Lung (tissue), 12 donors: Measurements from ENCODE around the gene PRAC2. TPM values are rescaled to one million over a fixed set of nuclear protein-coding genes. Genes with fewer than 3 reads are reported as not detected.

Source experiments
- ATAC-seq: fragments of 200-7000 bp; cut with Tn5 transposase; one replicate; pipeline ENCODE4 v1.9.1; 2020; ENCODE audit warnings: moderate number of reproducible peaks; ENCODE audit not compliant: insufficient read depth, low FRiP score
- DNase-seq, 3 donors: peaks; one replicate each; pipeline ENCODE4 v3.0.0-alpha.2; 2013 to 2017
- H3K27ac ChIP-seq, 2 donors: one replicate each; pipeline ENCODE4 v1.5.1; 2013; ENCODE audit warnings: mild to moderate bottlenecking in 2 of 2, moderate library complexity in 2 of 2, control low read depth in 1 of 2, inconsistent platforms in 1 of 2, low read depth in 1 of 2, low read length in 1 of 2
- H3K27me3 ChIP-seq, 3 donors: one replicate each; pipeline ENCODE4 v1.5.1; 2013; ENCODE audit warnings: low read length in 2 of 3; ENCODE audit not compliant: control insufficient read depth in 3 of 3, insufficient read depth in 3 of 3
- H3K36me3 ChIP-seq, 4 donors: one replicate each; pipeline ENCODE4 v1.5.1; 2013; ENCODE audit warnings: low read length in 4 of 4, mild to moderate bottlenecking in 1 of 4, moderate library complexity in 1 of 4; ENCODE audit not compliant: control insufficient read depth in 4 of 4, insufficient read depth in 4 of 4
- H3K4me1 ChIP-seq, 5 donors: one replicate each; pipeline ENCODE4 v1.5.1; 2013; ENCODE audit warnings: low read length in 5 of 5, mild to moderate bottlenecking in 2 of 5, moderate library complexity in 1 of 5; ENCODE audit not compliant: control insufficient read depth in 5 of 5, insufficient read depth in 5 of 5
- H3K4me3 ChIP-seq: one replicate; pipeline ENCODE4 v1.5.1; 2013; ENCODE audit warnings: mild to moderate bottlenecking, control low read depth, moderate library complexity
- H3K9ac ChIP-seq, 2 donors: one replicate each; pipeline ENCODE4 v1.5.1; 2013; ENCODE audit warnings: low read length in 2 of 2, control low read depth in 1 of 2; ENCODE audit not compliant: insufficient read depth in 1 of 2
- H3K9me3 ChIP-seq, 4 donors: one replicate each; pipeline ENCODE4 v1.5.1; 2013; ENCODE audit warnings: low read length in 3 of 4, mild to moderate bottlenecking in 1 of 4, moderate library complexity in 1 of 4; ENCODE audit not compliant: control insufficient read depth in 4 of 4, insufficient read depth in 3 of 4
- WGBS, 2 donors: extraction: QIAGEN DNeasy Blood & Tissue Kit; methylation state at CpG; one replicate each; pipeline ENCODE4 v1.1.7; 2013; 5-methylcytosine and 5-hydroxymethylcytosine counted together
- polyA plus RNA-seq, 2 donors: library from polyadenylated mRNA; stranded (reverse); fragments of 200-250 nt; gene quantifications; one replicate each; pipeline ENCODE4 v1.2.1, GENCODE V29; 2013
- total RNA-seq, 2 donors: library from RNA; depleted of rRNA in 1 of 2; stranded (reverse); fragments of >200 nt in 1 of 2; gene quantifications; one replicate each; pipeline ENCODE4 v1.2.1, GENCODE V29; 2014 to 2021
- TF ChIP-seq, protein P1 (sequence below): IDR thresholded peaks from 2 replicates; pipeline ENCODE4 v1.5.1; 2012; ENCODE audit warnings: mild to moderate bottlenecking; ENCODE audit errors: control extremely low read depth, extremely low read depth
- donor health status: control.
- donor health status: control.
- donor health status: Bipolar disorder and iron deficiency.
- donor health status: healthy.
- donor health status: DM: yes; HTN: yes; CAD: no.

PRAC2 gene
- total and polyA plus RNA-seq, 4 donors, result not detected

DNA sequence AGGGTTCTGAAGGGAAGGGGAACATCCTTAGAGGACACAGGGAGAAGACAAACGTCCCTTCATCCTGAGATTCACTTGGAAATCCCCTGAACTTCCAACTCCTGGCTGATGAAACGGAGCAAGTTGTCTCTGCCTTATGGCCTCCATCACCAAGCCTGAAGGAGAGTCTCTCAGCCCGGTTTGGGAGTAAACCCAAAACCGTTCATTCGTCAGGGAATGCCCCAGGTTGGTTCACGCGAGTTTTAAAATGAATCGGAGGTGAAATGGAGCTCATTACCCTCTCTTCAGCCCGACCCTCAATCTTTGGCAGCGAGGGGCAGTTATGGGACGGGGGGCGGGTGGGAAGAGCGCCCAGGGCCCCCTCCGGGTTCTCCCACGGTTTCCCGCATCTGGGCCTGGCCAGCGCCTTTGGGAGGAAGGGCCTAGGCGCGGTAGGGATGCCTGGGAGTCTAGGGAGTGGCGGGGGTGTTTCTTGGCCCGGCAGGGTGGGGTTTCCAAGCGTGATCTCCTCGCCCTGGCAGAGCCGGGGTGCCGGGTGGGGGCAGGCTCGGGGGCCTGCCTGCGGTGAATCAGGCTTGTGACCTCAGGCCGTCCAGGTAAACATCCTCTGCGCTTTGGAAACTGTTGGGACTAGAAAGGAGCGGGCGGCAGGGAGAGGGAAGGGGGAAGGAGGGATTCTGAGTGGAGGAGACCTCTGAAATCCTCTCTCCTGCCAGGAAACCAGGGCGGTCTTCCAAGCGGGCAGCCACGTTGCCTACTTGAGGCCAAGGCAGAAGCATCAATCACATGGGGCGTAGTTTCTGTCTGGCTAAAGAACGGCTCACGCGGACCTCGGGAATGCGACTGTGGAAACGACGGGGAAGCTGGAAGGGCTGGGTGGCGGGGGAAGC, 29.7 kb downstream of the PRAC2 start:
- WGBS, 2 donors, result 9% methylated on average over 43 of the region's 43 CpGs
- Histone ChIP-seq H3K4me3 (no peak overlapping the region), H3K9me3 (peaks cover 0 to 12% (median 0%) of the 10 kb centered on the region in 4 donors), H3K36me3 (no peaks in the 10 kb centered on the region), H3K27ac (no peak overlapping the region), H3K27me3 (peaks cover 10 to 99% (median 98%) of the 10 kb centered on the region in 3 donors), H3K9ac (no peak overlapping the region), H3K4me1 (peaks cover 0 to 1% (median 0%) of the 10 kb centered on the region in 5 donors)
- ATAC-seq (no peak), DNase-seq (no peak)
- TF ChIP-seq, protein P1, sequence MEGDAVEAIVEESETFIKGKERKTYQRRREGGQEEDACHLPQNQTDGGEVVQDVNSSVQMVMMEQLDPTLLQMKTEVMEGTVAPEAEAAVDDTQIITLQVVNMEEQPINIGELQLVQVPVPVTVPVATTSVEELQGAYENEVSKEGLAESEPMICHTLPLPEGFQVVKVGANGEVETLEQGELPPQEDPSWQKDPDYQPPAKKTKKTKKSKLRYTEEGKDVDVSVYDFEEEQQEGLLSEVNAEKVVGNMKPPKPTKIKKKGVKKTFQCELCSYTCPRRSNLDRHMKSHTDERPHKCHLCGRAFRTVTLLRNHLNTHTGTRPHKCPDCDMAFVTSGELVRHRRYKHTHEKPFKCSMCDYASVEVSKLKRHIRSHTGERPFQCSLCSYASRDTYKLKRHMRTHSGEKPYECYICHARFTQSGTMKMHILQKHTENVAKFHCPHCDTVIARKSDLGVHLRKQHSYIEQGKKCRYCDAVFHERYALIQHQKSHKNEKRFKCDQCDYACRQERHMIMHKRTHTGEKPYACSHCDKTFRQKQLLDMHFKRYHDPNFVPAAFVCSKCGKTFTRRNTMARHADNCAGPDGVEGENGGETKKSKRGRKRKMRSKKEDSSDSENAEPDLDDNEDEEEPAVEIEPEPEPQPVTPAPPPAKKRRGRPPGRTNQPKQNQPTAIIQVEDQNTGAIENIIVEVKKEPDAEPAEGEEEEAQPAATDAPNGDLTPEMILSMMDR, result no peak

DNA sequence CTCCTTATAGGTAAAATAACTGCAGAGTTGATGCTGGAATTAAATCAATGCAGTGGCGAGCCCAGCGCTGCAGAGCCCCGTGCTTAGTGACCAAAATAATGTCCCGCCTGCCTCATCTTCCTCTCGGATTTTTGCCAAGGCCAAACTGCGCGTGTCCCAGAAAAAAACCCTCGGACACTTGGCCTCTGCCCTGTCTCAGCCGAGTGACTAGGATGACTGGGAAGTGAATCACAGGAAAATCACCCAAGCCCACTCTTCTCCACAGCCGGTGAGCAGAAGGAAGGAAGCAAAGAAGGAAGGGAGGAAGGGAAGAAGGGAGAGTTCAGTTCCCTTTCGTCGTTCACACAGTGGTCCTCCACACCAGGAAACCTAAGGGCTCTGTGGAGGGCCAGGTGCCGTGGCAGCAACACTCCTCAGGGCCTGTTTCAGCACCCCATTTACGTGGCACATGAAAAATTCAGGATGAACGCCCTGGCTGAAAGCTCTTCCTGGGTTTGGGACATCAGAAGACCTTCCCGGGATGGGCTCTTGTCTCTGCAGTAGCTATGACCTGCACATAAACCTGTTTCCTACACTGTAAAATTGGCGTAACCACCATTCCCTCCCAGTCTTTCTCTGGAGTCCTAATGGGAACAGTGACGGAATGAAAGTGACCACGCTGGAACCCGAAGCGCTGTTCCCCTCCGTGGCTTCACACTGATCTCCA, 31.0 kb downstream of the PRAC2 start:
- TF ChIP-seq, protein P1, result no peak
- WGBS, 2 donors, result 14% methylated on average over 22 of the region's 22 CpGs
- Histone ChIP-seq H3K36me3 (no peaks in the 10 kb centered on the region), H3K9me3 (peaks cover 0 to 12% (median 0%) of the 10 kb centered on the region in 4 donors), H3K4me3 (no peak overlapping the region), H3K4me1 (peaks cover 0 to 1% (median 0%) of the 10 kb centered on the region in 5 donors), H3K9ac (no peak overlapping the region), H3K27me3 (peaks cover 13 to 95% (median 94%) of the 10 kb centered on the region in 3 donors), H3K27ac (no peak overlapping the region)
- DNase-seq (no peak), ATAC-seq (no peak)

DNA sequence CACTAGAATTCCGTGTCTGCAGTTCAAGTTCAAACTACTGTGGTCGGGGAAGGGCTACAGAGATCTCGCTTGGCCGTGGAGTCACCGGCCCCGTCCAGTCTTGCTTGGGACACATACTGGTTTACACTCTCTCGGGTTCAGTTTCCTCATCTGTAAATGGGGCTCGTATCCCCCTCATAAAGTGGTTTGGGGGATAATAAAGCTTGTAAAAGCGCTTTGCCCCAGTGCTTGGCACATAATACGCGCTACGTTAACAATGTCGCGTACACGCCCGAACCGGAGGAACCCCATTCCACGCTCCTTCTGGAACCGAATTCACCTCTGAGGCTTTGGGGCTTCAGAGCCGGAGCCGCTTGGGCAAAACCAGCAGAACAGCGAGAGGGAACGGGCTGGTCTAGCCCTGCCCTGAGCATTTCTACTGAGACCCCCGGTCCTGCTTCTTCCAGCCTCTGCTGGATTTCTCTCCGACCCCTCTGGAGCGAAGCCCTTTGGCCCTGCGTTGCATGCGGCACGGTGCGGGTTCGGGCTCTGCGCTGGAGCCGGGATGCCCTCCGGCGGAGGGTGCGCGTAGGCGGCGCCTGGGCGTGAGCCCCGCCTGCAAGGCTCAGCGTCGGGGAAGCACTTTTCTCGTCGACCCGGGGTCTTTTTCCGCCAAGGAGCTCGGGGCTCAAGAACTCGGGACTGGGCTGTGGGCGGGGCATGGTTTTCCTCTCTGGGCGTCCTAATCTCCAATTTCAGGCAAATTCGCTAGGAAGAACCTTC, 31.7 kb downstream of the PRAC2 start:
- DNase-seq, result no peak
- H3K36me3 ChIP-seq, result no peaks in the 10 kb centered on the region

More for the DNA sequence above, 31.7 kb downstream of the PRAC2 start:
- 7 to 9% methylated on average over 52 of the region's 52 CpGs for WGBS, 2 donors
- no peak overlapping the region for H3K4me3 ChIP-seq
- H3K27ac ChIP-seq, result no peak overlapping the region
- H3K4me1 ChIP-seq, result peaks cover 0 to 1% (median 0%) of the 10 kb centered on the region in 5 donors
- H3K27me3 ChIP-seq, result peaks cover 14 to 94% (median 93%) of the 10 kb centered on the region in 3 donors
- H3K9me3 ChIP-seq, result peaks cover 0 to 10% (median 0%) of the 10 kb centered on the region in 4 donors
- H3K9ac ChIP-seq, result no peak overlapping the region
- ATAC-seq, result no peak
- TF ChIP-seq, protein P1, result no peak
